AG04450 (cell line): ENCODE results near the gene GPC5. TPM values are rescaled to one million over a fixed set of nuclear protein-coding genes. Genes with fewer than 3 reads are reported as not detected.

Experiments used
- CTCF ChIA-PET: fragments of 300-600, 350-600 bp; formaldehyde crosslinking; extraction: SDS; loops from one replicate; lab custom pipeline; 2022; ENCODE audit warnings: antibody characterized with exemption, inconsistent platforms; lab: Charles Lee
- POLR2A ChIA-PET: fragments of 350-600 bp; formaldehyde crosslinking; extraction: SDS; loops from one replicate; lab custom pipeline; 2021; ENCODE audit warnings: antibody characterized with exemption, inconsistent platforms; lab: Yijun Ruan, JAX
- DNase-seq: peaks from one replicate; pipeline ENCODE4 v3.0.0-alpha.2; 2011; ENCODE audit warnings: low read depth, low spot score
- H3K27ac ChIP-seq: one replicate; pipeline ENCODE4 v1.5.1; 2012; ENCODE audit warnings: low read depth, low read length, control low read depth
- H3K27me3 ChIP-seq: one replicate; pipeline ENCODE4 v1.6.0; 2012; ENCODE audit warnings: low read length; ENCODE audit not compliant: control insufficient read depth, insufficient read depth
- H3K4me3 ChIP-seq: 2 replicates; pipeline ENCODE4 v1.5.1; 2011; ENCODE audit warnings: mild to moderate bottlenecking, low read depth, low read length, control low read depth
- H3K9me3 ChIP-seq: 2 replicates; pipeline ENCODE4 v1.5.1; 2012; ENCODE audit warnings: low read length; ENCODE audit not compliant: control insufficient read depth, insufficient read depth
- CTCF ChIP-seq: IDR thresholded peaks from 2 replicates; pipeline ENCODE4 v1.5.1; 2011; ENCODE audit warnings: low read depth, low read length, control low read depth, inconsistent platforms
- polyA plus RNA-seq: library from polyadenylated mRNA; depleted of rRNA; stranded (reverse); fragments of >200 nt; gene quantifications from 2 replicates; pipeline ENCODE4 v1.2.3, GENCODE V29; 2011

Gene GPC5
- polyA plus RNA-seq, 1 experiment = 3.6 TPM

- Histone ChIP-seq H3K4me3 (no peak overlapping the region), H3K27me3 (no peaks in the 10 kb centered on the region), H3K27ac (no peak overlapping the region), H3K9me3 (no peaks in the 10 kb centered on the region)
- no peak for TF ChIP-seq CTCF
- ChIA-PET CTCF (no interaction called here), POLR2A (no interaction called here)
- no peak for DNase-seq
These were observed 95.0 kb downstream of the GPC5 start for GRCh38 chr13:91493442-91493841.

GRCh38 chr13:91498298-91498697, 99.9 kb downstream of the GPC5 start:
- CTCF ChIA-PET = no interaction called here
- no peak for DNase-seq
- H3K9me3 ChIP-seq = no peaks in the 10 kb centered on the region
- POLR2A ChIA-PET = no interaction called here
- no peaks in the 10 kb centered on the region for H3K27me3 ChIP-seq
- no peak overlapping the region for H3K4me3 ChIP-seq
- no peak overlapping the region for H3K27ac ChIP-seq
- TF ChIP-seq CTCF = no peak

- Histone ChIP-seq H3K27ac (no peak overlapping the region), H3K4me3 (no peak overlapping the region), H3K9me3 (no peaks in the 10 kb centered on the region), H3K27me3 (no peaks in the 10 kb centered on the region)
- CTCF ChIA-PET = no interaction called here
- POLR2A ChIA-PET = no interaction called here
- DNase-seq = no peak
- TF ChIP-seq CTCF = no peak
These were observed 105.8 kb downstream of the GPC5 start for GRCh38 chr13:91504216-91504615.

- no peak overlapping the region for H3K27ac ChIP-seq
- POLR2A ChIA-PET = no interaction called here
- no peaks in the 10 kb centered on the region for H3K9me3 ChIP-seq
- DNase-seq = no peak
- TF ChIP-seq CTCF = no peak
- no peaks in the 10 kb centered on the region for H3K27me3 ChIP-seq
- H3K4me3 ChIP-seq = no peak overlapping the region
- CTCF ChIA-PET = no interaction called here
These were observed 108.3 kb downstream of the GPC5 start for GRCh38 chr13:91506759-91507158.

GRCh38 chr13:91510058-91510457, 111.6 kb downstream of the GPC5 start:
- ChIA-PET POLR2A (no interaction called here), CTCF (no interaction called here)
- Histone ChIP-seq H3K27me3 (no peaks in the 10 kb centered on the region), H3K9me3 (no peaks in the 10 kb centered on the region), H3K27ac (no peak overlapping the region), H3K4me3 (no peak overlapping the region)
- no peak for TF ChIP-seq CTCF
- DNase-seq = no peak
